ENCODE measurements around the gene STAB1.

- TF ChIP-seq CTCF (IDR thresholded peaks at IDR 0.05; ENCODE audit: borderline replicate concordance, extremely low read depth, low read length, poor library complexity, severe bottlenecking) (no peak), EZH2 (IDR thresholded peaks at IDR 0.05; ENCODE audit: borderline replicate concordance, low read depth, low read length, severe bottlenecking) (no peak)
Observed at GRCh38 chr3:52472239-52473000, 22.7 kb upstream of the STAB1 start.
